ENCODE measurements around the gene ABCC6. TPM values are rescaled to one million over a fixed set of nuclear protein-coding genes. Genes with fewer than 3 reads are reported as not detected.

ABCC6 gene
- total RNA-seq, 2 donors from 2014 or later, result 0.41 to 1.5 TPM

- Histone ChIP-seq H3K4me1 (ENCODE audit: control insufficient read depth in 1 of 2, low read depth in 2 of 2) (no peaks in the 10 kb centered on the region), H3K4me3 (no peak overlapping the region), H3K36me3 (no peaks in the 10 kb centered on the region), H3K27me3 (replicated peaks; ENCODE audit: insufficient read depth) (no peaks in the 10 kb centered on the region), H3K9me3 (no peaks in the 10 kb centered on the region), H3K27ac (no peak overlapping the region)
- no peak for TF ChIP-seq CTCF (IDR thresholded peaks at IDR 0.05)
- ATAC-seq (ENCODE audit: insufficient number of reproducible peaks, low FRiP score, low read depth) (no peak), DNase-seq (ENCODE audit: low spot score) (no peak)
These were observed 48.0 kb downstream of the ABCC6 start for GRCh38 chr16:16175296-16175695.

- Histone ChIP-seq H3K27me3 (replicated peaks; ENCODE audit: insufficient read depth) (no peaks in the 10 kb centered on the region), H3K27ac (no peak overlapping the region), H3K4me3 (no peak overlapping the region), H3K4me1 (ENCODE audit: control insufficient read depth in 1 of 2, low read depth in 2 of 2) (no peaks in the 10 kb centered on the region), H3K9me3 (no peaks in the 10 kb centered on the region), H3K36me3 (no peaks in the 10 kb centered on the region)
- no peak for ATAC-seq (ENCODE audit: insufficient number of reproducible peaks, low FRiP score, low read depth)
- TF ChIP-seq CTCF (IDR thresholded peaks at IDR 0.05), result no peak
- DNase-seq (ENCODE audit: low spot score), result no peak
These were observed 50.3 kb downstream of the ABCC6 start for GRCh38 chr16:16172991-16173390.

- Histone ChIP-seq H3K4me3 (no peak overlapping the region), H3K27me3 (replicated peaks; ENCODE audit: insufficient read depth) (no peaks in the 10 kb centered on the region), H3K9me3 (no peaks in the 10 kb centered on the region), H3K4me1 (ENCODE audit: control insufficient read depth in 1 of 2, low read depth in 2 of 2) (no peaks in the 10 kb centered on the region), H3K27ac (no peak overlapping the region), H3K36me3 (no peaks in the 10 kb centered on the region)
- no peak for TF ChIP-seq CTCF (IDR thresholded peaks at IDR 0.05)
- ATAC-seq (ENCODE audit: insufficient number of reproducible peaks, low FRiP score, low read depth), result no peak
- DNase-seq (ENCODE audit: low spot score), result no peak
These were observed 51.9 kb downstream of the ABCC6 start for GRCh38 chr16:16171332-16171919.

GRCh38 chr16:16169615-16170014 lies 53.7 kb downstream of the ABCC6 start:
- Histone ChIP-seq H3K36me3 (no peaks in the 10 kb centered on the region), H3K4me1 (ENCODE audit: control insufficient read depth in 1 of 2, low read depth in 2 of 2) (no peaks in the 10 kb centered on the region), H3K4me3 (no peak overlapping the region), H3K27me3 (replicated peaks; ENCODE audit: insufficient read depth) (no peaks in the 10 kb centered on the region), H3K9me3 (no peaks in the 10 kb centered on the region), H3K27ac (no peak overlapping the region)
- ATAC-seq (ENCODE audit: insufficient number of reproducible peaks, low FRiP score, low read depth) (no peak), DNase-seq (ENCODE audit: low spot score) (no peak)
- no peak for TF ChIP-seq CTCF (IDR thresholded peaks at IDR 0.05)

GRCh38 chr16:16168431-16168830 lies 54.9 kb downstream of the ABCC6 start:
- ATAC-seq (ENCODE audit: insufficient number of reproducible peaks, low FRiP score, low read depth) (no peak), DNase-seq (ENCODE audit: low spot score) (no peak)
- Histone ChIP-seq H3K27me3 (replicated peaks; ENCODE audit: insufficient read depth) (no peaks in the 10 kb centered on the region), H3K9me3 (no peaks in the 10 kb centered on the region), H3K4me1 (ENCODE audit: control insufficient read depth in 1 of 2, low read depth in 2 of 2) (no peaks in the 10 kb centered on the region), H3K4me3 (no peak overlapping the region), H3K27ac (no peak overlapping the region), H3K36me3 (no peaks in the 10 kb centered on the region)
- no peak for TF ChIP-seq CTCF (IDR thresholded peaks at IDR 0.05)
